Hindlimb muscle (tissue), 1 donor: ENCODE data around the gene ELMO3. TPM values are rescaled to one million over a fixed set of nuclear protein-coding genes. Genes with fewer than 3 reads are reported as not detected.

Source experiments
- DNase-seq: peaks from one replicate; pipeline ENCODE4 v3.0.0-alpha.2; 2013
- polyA plus RNA-seq: library from polyadenylated mRNA; unstranded; fragments of 120-200 nt; gene quantifications from one replicate; pipeline ENCODE4 v1.2.1, GENCODE V29; 2013; ENCODE audit not compliant: insufficient read length

The ELMO3 gene
- polyA plus RNA-seq, 1 donor: 1.1 TPM

DNA sequence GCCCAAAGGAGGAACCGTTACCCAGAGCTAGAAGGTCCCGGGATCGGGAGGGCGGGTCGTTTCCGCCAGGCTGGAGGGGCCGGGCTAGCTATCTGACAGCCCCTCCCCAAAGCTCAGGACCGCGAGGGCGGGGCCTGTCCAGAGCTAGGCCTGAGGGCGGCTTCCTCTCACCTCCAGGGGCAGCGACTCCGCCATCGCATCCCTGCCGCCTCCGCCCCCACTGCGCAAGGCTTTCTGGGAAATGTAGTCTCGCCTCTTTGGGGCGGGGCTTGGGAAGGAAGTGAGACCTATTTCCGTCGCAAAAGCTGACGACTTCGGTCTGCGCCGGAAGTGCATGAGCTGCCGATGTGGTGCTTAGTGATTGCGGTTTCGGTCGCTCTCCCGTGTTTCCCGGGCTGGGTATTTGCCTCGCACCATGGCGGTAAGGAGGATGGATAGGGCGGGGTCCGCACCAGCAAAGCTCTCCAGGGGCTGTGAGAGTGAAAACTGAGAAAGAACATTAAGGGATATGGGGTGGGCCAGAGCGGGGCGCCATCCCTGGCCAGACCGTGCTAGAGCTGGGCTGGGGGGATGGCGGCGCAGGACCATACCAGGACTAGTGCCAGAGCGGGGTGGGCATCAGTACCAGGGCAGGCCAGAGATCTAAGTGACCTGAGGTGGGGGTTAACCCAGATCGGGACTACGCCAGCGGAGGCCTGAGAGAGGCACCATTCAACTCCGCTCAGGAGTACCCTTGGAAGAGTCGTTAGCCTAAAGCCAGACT, 28.1 kb downstream of the ELMO3 start, which contains the start of gene TMEM208:
TMEM208 (plus strand) TSS at position 327 of the 763 bp plus-strand sequence; CDS start at position 416, 89 bp downstream.
- peak; percentile 98 for DNase-seq

DNA sequence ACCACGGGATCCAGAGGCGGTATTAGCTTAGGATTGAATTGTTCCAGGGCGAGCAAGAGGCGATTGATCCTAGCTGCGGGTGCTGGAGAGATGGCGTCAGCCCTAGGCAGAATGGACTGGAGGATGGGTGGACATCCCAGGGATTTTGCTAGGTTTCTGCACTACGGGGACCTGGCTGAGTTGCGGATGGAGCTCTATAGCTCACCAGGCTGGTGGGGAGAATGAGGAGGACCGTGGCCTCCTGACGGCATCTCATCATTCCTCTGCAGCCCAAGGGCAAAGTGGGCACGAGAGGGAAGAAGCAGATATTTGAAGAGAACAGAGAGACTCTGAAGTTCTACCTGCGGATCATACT, 28.6 kb downstream of the ELMO3 start:
- DNase-seq: no peak

DNA sequence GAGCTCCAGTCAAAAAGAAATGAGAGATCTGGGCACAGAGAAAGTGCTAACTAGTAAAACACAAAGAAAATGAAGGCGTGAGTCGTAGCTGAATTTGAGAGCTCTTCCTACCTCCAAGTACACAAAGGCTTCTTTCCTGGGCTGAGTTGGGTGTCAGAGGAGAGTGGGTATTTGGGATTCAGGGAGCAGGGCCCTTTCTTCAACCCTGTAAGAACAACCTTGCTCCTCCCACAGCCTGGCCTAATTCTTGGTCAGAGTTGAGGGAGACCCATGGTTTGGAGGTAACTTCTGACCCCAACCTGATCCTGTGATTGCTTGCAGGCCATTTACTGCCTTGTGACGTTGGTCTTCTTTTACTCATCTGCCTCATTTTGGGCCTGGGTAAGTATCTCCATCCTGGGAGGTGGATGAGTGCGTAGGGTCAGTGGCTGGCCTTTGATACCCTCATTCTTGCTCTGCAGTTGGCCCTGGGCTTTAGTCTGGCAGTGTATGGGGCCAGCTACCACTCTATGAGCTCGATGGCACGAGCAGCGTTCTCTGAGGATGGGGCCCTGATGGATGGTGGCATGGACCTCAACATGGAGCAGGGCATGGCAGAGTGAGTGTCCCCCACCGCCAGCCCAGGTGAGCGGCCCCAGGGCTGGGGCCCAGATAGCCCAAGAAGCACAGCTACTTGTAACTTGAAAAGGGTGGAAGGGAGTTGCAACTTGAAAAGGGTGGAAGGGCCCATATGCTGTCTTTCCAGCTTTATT, 29.3 kb downstream of the ELMO3 start:
- DNase-seq: no peak

DNA sequence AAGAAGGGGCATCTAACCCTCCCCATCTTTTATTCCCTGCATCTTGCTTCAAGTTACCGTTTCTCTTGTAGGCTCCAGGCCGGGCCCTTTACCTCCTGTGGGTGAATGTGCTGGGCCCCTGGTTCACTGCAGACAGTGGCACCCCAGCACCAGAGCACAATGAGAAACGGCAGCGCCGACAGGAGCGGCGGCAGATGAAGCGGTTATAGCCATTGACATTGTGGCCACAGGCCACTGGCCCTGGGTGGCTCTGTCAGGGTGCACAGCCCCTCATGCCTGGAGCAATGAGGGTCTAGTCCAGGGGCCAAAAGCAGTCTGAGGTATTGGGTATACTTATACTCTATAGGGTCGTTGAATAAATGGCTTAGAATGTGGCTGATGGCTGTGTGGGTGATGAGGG, 30.0 kb downstream of the ELMO3 start:
- DNase-seq: no peak

DNA sequence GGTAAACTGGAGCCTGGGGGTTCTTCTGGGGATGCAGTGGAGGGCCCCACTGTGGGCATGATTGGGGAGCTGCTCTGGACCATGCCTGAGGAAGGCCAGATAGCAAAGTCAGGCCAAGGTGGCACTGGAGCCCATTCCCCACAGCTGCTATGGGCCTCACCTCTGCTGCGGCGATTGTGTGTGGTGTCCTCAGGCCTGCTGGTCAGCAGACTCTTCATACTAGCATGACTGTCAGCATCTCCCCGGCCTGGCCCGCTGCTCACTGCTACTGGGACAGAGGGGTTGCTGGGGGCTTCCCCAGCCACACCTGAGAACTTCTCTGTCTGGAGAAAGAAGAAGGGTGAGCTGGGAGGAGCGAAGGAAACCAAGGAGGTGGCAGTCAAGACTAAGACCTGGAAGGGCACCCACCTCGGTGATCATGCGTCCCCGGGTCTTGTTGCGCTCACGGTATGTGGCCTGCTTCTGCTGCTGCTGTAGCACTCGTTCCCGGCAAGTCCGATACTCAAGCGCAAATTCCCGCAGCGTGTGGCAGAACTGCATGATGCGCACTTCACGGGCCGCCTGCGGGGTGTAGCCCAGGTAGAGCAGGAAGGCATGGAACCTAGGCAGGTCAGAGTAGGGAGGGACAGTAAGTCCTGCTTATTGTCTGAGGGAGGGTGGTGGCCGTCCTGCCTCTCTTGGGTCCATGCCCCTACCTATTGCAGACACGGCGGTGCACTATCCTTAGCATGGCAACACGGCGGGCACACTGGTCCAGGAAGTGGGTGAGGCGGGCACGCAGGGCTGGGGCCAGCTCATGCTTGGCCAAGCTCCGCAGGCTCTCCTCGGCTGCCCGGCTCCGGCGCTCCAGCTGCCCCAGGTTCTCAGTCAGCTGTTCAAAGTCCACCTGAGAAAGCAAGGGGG, 31.2 kb downstream of the ELMO3 start:
- no peak for DNase-seq

DNA sequence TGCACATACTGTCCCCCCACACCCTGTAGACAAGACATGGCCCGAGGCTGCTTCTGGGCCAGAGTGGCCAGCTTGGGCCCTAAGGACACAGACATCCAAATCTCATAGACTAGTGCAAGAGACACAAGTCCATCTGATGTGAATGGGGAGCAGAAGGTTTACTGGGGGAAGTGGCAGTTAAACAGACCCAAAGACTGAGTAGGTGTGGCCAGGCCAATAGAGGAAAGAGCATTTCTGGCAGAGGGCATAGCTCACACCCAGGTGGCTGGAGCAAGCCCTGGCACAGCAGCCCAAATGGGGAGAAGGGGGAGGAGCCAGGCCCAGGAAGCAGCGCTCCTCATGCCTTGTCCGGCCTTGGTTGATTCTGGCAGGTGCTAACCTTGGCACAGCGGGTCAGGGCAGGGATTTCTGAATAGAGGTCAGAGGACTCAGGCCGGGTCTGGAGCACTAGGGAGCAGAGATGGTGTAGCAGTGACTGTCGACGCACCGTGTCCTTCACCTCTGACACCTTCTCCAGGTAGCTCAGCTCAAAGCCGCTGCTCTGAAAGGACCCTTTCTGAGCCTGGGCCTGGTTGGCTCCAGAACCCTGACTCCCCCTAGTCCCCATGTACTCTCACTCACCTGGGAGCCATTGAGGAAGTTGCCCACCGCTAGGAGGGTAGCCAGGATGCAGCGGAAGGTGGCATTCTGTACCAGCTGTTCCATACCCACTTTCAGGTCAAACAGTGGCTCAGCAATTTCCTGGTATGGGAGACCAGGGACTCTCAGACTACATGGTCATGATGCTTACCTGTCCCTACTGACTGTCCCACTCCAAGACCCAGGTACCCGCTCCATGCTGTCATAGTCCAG, 32.1 kb downstream of the ELMO3 start:
- DNase-seq: no peak

DNA sequence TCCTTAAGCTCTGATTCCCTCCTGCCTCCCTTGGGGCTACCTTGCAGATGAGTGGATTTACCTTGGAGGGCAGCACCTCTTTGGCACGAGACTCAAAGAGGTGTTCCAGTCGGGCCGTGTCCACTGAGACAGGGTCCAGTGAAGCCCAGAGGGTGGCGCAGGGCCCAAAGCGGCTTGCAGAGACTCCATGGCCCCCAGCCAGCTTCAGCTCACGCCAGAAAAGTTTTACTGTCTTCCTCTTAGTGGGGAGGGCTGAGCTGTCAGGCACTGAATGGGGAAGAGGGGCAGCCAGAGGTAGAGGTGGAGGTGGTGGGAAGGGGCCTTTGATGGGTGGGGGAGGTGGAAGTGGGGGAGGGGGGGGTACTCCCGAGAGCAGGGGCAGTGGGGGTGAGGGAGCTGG, 34.7 kb downstream of the ELMO3 start:
- no peak for DNase-seq

DNA sequence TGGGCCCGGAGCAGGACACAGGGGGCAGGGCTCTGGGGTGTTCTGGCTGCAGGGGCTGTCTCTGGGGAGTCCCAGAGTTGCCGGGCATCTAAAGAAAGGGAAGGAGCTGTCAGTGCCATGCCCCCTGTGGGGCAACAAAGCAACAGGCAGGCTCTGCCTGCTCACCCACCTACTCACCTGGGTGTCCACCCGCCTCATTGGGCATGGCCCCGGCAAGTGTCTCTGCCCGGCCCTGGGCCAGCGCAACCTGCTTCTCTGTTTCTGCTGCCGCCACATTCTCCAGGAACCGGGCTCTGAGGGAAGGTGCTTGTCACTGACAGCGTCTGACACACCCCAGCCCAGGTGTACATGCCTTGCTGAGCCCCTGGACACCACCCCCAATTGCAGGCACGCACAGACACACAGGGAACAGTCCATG, 35.3 kb downstream of the ELMO3 start:
- no peak for DNase-seq

DNA sequence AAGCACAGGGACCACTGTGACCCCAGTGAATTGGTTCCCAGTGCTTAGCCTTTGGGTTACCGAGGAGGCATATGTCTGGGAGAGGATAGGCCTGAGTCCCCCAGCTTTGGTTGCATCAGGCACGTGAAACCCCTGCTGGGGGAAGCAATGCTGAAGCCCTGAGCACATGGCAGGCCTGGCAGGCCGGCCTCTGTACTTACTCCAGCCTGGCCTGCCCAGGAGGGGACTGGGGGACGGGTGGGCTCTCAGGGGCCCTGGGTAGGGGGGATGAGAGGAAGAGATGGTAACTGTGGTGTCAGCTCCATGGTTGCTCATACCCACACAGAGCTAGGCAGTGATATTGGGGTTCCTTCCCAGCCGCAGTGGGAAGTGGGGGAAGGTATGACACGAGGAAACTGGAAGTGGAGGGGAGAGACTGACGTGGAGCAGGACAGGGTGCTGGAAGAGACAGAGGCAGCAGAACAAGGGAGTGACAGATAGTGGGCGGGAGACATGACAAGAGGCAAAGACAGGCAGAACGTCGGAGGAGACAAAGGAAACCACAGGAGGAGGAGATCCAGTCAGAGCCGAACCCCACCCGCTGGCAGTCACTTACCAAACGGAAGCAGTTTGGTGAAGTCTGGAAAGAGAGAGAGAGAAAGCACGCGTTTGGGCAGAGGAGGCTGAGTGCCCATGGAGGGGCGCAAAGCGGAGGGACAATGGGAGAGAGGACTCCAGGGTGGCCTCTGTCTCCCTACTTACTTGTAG, 37.1 kb downstream of the ELMO3 start:
- DNase-seq: no peak

DNA sequence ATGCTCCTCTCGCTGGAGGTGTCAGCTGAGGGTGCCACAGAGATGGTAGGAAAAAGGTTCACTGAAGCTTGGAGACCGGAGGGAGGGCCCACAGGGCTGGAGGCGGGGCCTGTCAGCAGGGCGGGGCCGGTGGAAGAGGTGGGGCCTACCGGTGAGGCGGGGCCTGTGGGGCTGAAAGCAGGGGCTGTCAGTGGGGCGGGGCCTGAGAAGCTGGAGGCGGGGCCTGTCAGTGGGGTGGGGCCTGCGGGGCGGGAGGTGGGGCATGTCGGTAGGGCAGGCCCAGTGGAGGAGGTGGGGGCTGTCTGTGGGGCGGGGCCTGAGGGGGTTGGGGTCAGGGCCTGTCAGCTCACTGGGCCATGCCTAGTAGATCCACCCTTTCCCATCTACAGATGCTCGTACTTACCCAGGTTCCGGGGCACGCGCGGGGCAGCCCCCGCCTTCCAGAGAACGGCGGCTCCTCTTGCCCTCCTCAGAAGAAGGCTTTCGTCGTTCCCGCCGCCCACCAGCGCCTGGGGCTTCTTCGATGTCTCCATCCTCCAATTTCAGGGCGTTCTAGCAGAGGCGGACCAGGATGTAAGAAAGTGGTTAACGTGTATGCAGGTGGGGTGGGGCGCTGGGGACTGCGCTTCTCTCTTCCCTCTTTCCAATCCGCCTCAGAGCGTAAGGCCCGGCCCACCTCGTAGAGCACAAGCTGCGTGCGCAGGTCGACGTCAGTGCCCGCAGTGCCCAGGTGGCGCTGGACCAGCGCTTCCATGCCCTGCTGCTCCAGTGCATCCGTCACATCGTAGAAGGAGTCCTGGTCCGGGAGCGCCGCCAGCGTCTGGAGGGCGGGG, 37.8 kb downstream of the ELMO3 start:
- no peak for DNase-seq

DNA sequence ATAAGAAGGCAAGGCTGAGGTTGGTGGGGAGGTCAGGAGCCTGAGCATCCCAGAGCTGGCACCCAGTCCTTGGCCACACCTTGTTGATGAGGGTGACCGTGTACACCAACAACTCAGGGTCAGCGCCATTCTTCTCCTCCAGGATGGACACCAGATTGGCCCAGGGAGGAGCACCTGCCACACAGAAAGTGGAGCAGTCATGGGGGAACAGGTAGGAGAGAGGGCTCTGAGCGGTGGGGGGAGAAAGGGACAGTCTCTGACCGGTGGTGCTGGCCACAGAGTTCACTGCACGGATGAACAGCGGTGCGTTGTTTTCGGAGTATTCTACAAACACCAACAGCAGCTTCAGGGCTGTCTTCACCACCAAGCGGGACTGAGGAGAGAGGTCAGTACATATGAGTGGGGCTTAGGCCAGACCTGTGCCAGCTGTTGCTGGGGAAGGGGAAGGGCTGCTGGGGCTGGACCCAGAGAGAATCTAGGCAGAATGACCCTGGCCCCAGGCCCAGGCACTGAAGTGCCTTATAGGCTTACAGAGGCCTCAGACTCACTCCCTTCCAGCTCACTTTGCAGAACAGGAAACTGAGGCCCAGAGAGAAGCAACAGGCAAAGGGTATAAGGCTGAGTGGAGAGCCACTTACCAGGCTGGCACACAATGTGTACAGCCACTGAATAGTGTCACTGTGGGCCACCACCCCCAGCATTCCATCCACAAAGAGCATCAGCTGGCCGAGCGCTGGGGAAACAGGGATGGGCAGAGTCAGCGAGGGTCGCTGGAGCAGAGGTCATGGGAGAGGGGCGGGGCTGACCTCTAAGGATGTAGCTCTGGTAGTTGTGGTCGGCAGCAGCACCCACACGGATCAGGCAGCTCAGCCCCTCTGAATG, 38.7 kb downstream of the ELMO3 start:
- no peak for DNase-seq

DNA sequence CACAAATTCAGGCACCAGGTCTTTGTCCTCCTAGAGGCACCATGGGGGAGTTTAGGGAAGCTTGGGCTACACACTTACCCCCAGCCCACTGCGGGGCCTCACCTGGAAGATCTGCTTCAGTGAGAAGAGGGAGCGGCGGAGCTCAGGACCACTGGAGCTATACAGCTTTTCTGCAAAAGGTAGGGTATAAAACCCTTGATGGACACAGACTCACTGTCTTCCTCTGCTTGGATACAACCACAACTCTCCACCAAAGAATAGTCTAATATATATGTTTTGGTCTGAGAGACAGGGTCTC, 39.3 kb downstream of the ELMO3 start:
- DNase-seq: no peak

DNA sequence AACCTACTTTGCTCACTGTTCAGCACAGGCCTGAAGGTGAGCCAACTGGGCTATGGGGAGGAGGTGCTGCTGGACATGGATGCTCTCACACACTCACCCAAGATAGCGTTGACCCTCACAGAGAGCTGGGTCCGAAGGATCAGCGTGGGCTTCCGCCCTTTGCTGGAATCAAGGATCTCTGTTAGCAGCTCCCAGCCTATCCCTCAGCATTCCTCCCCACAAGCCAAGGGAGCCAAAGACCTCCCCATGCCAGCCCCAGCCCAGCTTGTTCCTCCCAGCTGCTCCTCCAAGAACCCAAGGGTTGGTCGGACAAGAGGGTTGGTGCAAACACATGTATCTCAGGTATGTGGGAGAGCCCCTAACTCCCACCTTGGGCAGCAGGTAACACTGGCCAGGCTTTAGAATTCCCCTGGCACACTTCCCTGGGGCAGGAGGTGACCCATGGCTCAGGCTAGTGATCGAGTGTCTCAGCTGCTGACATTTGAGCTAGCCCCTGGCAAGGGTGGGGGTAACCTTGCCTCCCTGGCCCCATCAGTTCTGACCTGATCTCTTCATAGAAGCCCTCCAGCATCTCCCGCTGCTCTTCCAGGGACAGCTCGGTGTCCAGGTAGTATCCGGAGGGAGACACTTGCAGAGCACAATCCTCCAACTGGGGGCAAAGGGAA, 40.0 kb downstream of the ELMO3 start:
- no peak for DNase-seq

DNA sequence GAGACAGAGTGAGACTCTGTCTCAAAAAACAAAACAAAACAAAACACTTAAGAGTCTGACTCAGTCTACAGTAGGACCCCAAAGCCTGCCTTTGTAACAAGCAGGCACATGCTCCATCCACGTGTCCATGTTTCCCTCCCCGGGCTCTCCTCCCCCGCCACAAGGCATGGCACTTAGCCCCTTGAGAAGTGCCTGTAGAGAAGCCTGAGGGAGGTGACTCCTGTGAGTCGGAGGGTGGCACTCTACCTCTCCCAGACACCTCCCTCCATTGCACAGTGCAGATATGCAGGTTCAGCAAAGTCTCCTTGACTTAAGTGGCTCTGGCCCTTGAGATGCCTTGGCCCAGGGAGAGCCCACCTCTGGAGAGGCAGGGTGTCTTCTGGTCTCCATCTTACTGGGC, 41.6 kb downstream of the ELMO3 start:
- DNase-seq: no peak

DNA sequence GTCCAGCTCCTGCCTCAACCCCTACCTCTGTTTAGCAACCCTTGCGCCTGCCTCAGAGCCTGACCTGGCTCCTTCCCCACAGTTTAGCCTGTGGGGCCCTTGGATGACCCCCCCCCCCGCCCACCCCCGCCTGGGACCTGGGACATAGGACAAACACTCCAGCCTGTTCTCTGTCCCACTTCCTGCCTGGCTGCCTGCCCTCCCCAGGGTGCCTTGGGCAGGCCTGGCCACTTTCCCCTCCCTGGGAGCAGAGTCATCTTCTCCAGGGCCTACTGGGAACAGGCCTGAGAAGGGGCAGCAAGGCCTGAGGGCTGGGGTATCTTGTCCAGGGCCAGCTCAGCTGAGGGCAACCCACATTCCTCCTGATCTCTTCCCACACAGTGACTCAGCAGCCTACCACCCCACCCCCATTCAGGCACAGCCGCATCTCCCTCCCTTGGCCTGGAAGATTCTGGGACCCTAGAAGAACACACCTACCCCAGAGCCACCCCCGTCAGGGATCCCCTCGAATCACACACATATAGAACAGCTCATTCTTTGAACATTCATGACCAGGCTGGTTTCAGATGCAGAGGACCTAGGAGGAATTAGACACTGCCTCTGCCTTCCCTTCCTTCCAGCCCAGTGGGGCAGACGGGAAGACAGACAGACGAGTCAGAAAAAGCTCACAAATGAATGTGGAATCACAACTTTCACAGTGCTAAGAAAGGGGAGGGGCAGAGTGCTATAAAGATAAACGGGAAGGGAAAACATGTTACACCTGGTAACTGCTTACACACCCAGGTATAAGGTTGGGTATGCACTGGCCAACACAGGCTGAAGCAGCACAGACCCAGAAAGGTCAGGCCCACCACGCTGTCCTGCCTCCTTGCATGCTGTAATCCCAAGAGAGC, 42.3 kb downstream of the ELMO3 start:
- DNase-seq: no peak

DNA sequence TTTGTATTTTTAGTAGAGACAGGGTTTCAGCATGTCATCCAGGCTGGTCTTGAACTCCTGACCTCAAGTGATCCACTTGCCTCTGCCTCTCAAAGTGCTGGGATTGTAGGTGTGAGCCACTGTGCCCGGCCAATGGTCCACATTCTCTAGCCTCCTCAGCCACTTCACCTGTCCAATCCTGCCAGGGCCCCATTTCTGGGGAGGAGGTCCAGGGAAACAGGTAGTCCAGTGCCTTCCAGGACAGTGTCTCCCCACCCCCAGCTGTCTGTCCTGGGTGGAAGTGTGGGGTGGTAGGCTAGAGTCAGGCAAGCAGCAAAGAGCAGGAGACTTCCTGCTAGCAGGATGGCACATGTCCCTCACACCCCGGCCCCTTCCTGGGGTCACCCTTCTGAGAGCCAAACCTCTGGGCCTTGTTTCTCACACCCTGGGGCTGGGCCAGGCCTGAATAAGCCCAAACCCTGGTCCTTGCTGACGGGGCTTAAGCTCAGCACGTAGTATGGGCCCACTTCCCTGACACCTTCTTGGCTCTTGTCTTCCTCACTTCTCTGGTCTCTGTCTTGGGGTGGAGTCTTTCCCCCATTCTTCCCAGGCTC, 43.3 kb downstream of the ELMO3 start:
- no peak for DNase-seq

DNA sequence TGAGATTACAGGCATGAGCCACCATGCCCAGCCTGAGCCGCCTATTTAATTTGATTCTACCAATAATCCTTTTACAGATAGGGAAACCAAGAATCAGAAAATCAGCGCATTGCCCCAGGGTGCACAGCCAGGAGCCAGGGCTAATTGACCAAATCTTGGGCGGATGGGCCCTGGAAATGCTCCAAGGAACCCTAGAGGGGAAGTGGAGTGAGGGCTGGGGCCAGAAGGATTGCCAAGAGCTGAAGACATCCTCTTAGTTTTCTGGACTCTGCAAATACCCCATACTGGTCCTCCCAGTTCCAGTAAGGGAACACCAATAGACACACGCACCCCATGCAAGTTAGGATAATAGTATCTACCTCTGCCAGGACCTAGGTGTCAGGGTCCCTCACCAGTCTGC, 44.5 kb downstream of the ELMO3 start:
- DNase-seq: no peak
